LNCAP (cell line): Measurements from ENCODE around the gene ABL2.

ENCODE experiments used
- TF ChIP-seq, protein P1 (sequence below): fragments of 450-650 bp; IDR thresholded peaks from 2 replicates; pipeline ENCODE4 v1.5.1; 2017; ENCODE audit warnings: mild to moderate bottlenecking

The ABL2 gene

GRCh38 chr1:179099891-179100290 is 129.6 kb downstream of the ABL2 start:
- TF ChIP-seq, protein P1, sequence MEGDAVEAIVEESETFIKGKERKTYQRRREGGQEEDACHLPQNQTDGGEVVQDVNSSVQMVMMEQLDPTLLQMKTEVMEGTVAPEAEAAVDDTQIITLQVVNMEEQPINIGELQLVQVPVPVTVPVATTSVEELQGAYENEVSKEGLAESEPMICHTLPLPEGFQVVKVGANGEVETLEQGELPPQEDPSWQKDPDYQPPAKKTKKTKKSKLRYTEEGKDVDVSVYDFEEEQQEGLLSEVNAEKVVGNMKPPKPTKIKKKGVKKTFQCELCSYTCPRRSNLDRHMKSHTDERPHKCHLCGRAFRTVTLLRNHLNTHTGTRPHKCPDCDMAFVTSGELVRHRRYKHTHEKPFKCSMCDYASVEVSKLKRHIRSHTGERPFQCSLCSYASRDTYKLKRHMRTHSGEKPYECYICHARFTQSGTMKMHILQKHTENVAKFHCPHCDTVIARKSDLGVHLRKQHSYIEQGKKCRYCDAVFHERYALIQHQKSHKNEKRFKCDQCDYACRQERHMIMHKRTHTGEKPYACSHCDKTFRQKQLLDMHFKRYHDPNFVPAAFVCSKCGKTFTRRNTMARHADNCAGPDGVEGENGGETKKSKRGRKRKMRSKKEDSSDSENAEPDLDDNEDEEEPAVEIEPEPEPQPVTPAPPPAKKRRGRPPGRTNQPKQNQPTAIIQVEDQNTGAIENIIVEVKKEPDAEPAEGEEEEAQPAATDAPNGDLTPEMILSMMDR: no peak

DNA sequence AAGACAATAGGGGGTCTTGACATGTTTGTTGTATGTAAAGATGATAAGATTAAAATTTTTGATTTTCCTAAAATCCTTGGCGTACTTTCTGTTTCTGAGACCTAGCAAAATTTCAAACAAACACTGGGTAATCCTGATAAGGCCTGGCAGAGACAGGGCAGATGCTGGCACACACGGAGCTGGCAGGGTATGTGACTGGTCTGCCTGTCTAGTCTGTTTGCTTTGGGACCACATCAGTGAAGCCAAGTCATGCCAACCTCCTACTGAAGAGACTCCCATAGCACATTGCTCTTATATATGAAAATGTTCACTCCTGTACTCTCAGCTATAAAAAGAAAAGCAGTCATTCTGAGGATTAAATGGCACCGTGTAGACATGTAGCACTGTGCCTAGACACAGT is 133.6 kb downstream of the ABL2 start:
- TF ChIP-seq, protein P1: no peak

DNA sequence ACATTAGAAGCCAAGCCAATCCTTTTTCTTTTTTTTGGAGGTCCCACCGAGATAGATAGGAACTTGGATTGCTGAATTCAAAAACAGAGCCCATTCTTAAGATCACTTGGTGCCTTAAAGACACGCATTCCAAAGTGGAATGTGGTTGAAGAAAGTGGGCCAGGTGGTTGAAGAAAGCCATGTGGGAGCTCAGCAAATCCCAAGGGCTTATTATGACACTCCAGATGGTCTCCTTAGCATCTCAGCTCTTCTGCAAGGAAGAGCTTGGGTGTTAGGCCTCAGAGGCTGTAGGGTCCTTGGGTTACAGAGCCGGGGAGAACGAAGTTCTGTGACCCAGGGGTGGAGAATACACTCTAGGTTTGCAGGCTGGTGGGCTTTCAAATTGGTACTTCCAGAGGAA is 134.1 kb downstream of the ABL2 start:
- TF ChIP-seq, protein P1: no peak

- TF ChIP-seq, protein P1: no peak
These were observed 134.7 kb downstream of the ABL2 start for GRCh38 chr1:179094818-179095217.

DNA sequence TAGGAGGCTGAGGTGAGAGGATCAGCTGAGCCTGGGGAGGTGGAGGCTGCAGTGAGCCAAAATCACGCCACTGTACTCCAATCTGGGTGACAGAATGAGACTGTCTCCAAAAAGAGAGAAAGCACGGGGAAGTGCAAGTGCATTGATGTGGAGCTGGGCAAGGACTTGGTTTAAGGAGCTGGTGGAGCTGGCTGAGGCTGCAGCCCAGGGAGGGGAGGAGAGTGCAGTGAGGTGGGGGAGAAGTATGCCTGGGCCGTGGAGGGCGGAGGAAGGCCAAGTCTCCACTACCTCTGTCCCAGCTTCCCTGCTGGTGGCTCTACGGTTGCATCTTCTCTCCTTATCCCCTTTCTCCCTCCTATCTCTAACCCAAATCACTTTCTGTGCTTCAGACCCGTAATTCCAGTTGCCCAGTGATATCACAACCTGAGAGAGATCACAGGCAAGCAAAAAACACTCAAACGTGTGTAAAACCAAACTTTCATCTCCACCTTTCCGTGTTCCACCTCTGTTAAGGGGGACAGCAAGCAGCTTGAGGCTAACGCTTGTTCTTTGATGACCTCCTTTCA is 136.5 kb downstream of the ABL2 start:
- TF ChIP-seq, protein P1: no peak

GRCh38 chr1:179091691-179092165 is 137.7 kb downstream of the ABL2 start:
- TF ChIP-seq, protein P1: no peak

GRCh38 chr1:179090923-179091322 is 138.6 kb downstream of the ABL2 start:
- TF ChIP-seq, protein P1: no peak

GRCh38 chr1:179090522-179090921 is 139.0 kb downstream of the ABL2 start:
- TF ChIP-seq, protein P1: no peak
